B cell (primary cell): Measurements from ENCODE around the gene NLGN1.

Experiments
- CTCF ChIP-seq: fragments of 200-600 bp; IDR thresholded peaks from one replicate; pipeline ENCODE4 v1.8.0; 2022; ENCODE audit warnings: antibody characterized with exemption, mild to moderate bottlenecking
- EZH2 ChIP-seq: IDR thresholded peaks from 2 replicates; pipeline ENCODE4 v1.6.1; 2012; ENCODE audit warnings: borderline replicate concordance, low read depth, mild to moderate bottlenecking, moderate library complexity, low read length; ENCODE audit not compliant: insufficient read depth, poor library complexity, severe bottlenecking

- TF ChIP-seq CTCF (no peak), EZH2 (no peak)
These were observed 401.7 kb downstream of the NLGN1 start for GRCh38 chr3:173799060-173799816.
